Ureter (tissue), 1 donor: ENCODE measurements around the gene BTRC. TPM values are rescaled to one million over a fixed set of nuclear protein-coding genes. Genes with fewer than 3 reads are reported as not detected.

Experiments
- DNase-seq: peaks from one replicate; pipeline ENCODE4 v3.0.0-alpha.2; 2020; ENCODE audit warnings: low spot score
- total RNA-seq: library from RNA; stranded (reverse); gene quantifications from one replicate; pipeline ENCODE4 v1.2.4, GENCODE V29; 2023
- donor health status: DM: yes; HTN: yes; CAD: no.

BTRC gene
- total RNA-seq, 1 donor from 2014 or later, result 30.9 TPM

- no peak for DNase-seq
These were observed 213.4 kb downstream of the BTRC start for GRCh38 chr10:101567165-101568006.

GRCh38 chr10:101568054-101568745, 214.2 kb downstream of the BTRC start:
- no peak for DNase-seq

- DNase-seq, result no peak
These were observed 215.3 kb downstream of the BTRC start for GRCh38 chr10:101569323-101569621.

GRCh38 chr10:101569622-101570427, 215.9 kb downstream of the BTRC start:
- DNase-seq, result peak; percentile 78

GRCh38 chr10:101570428-101571270, 216.7 kb downstream of the BTRC start:
- DNase-seq, result no peak

- DNase-seq, result no peak
These were observed 217.4 kb downstream of the BTRC start for GRCh38 chr10:101571271-101571925.

- DNase-seq, result no peak
These were observed 218.2 kb downstream of the BTRC start for GRCh38 chr10:101572126-101572525.

GRCh38 chr10:101572785-101573184, 218.8 kb downstream of the BTRC start:
- DNase-seq, result no peak

- DNase-seq, result no peak
These were observed 220.2 kb downstream of the BTRC start for GRCh38 chr10:101573885-101574753.

GRCh38 chr10:101575091-101575490, 221.1 kb downstream of the BTRC start:
- no peak for DNase-seq

GRCh38 chr10:101575580-101576210, 221.7 kb downstream of the BTRC start:
- no peak for DNase-seq

GRCh38 chr10:101576211-101576863, 222.4 kb downstream of the BTRC start:
- DNase-seq, result no peak

GRCh38 chr10:101577121-101577871, 223.3 kb downstream of the BTRC start:
- DNase-seq, result no peak

- DNase-seq, result no peak
These were observed 224.2 kb downstream of the BTRC start for GRCh38 chr10:101578192-101578591.

GRCh38 chr10:101578803-101579515, 225.0 kb downstream of the BTRC start:
- no peak for DNase-seq

- DNase-seq, result no peak
These were observed 225.5 kb downstream of the BTRC start for GRCh38 chr10:101579516-101579870.

- no peak for DNase-seq
These were observed 226.8 kb downstream of the BTRC start for GRCh38 chr10:101580486-101581399.
